Stimulated activated CD8-positive, alpha-beta memory T cell treated with anti-CD3 and anti-CD28 coated beads, Interleukin-15, amount 100 ng/mL, for 4 hours (primary cell): ENCODE results near the gene CDH6.

Experiments used
- DNase-seq, 2 donors: peaks; one replicate each; pipeline ENCODE4 v3.0.0-alpha.2; 2020; ENCODE audit warnings: low read depth in 2 of 2

The CDH6 gene

GRCh38 chr5:31193591-31194467 lies at the start of gene CDH6:
Gene CDH6 (plus strand): TSS chr5:31193686. CDS start chr5:31267474, 73,788 bp downstream.
- no peak for DNase-seq

- no peak for DNase-seq
These were observed 49.1 kb upstream of the CDH6 start for GRCh38 chr5:31144364-31144763.

- DNase-seq: no peak
These were observed 44.5 kb upstream of the CDH6 start for GRCh38 chr5:31148959-31149475.

GRCh38 chr5:31153521-31153920 lies 40.0 kb upstream of the CDH6 start:
- no peak for DNase-seq

- DNase-seq: no peak
These were observed 36.8 kb upstream of the CDH6 start for GRCh38 chr5:31156631-31157160.

- DNase-seq: no peak
These were observed 35.8 kb upstream of the CDH6 start for GRCh38 chr5:31157720-31158119.

GRCh38 chr5:31158686-31159085 lies 34.8 kb upstream of the CDH6 start:
- no peak for DNase-seq

GRCh38 chr5:31161781-31162181 lies 31.7 kb upstream of the CDH6 start:
- DNase-seq: no peak

- DNase-seq: no peak
These were observed 27.8 kb upstream of the CDH6 start for GRCh38 chr5:31165729-31166128.

- no peak for DNase-seq
These were observed 24.1 kb upstream of the CDH6 start for GRCh38 chr5:31169379-31169778.

GRCh38 chr5:31172881-31173280 lies 20.6 kb upstream of the CDH6 start:
- DNase-seq: no peak

- no peak for DNase-seq
These were observed 19.9 kb upstream of the CDH6 start for GRCh38 chr5:31173614-31174013.

GRCh38 chr5:31181376-31181987 lies 12.0 kb upstream of the CDH6 start:
- DNase-seq: no peak

- DNase-seq: no peak
These were observed 11.3 kb upstream of the CDH6 start for GRCh38 chr5:31182136-31182535.

- no peak for DNase-seq
These were observed 7.5 kb upstream of the CDH6 start for GRCh38 chr5:31185951-31186350.

- no peak for DNase-seq
These were observed 6.7 kb upstream of the CDH6 start for GRCh38 chr5:31186672-31187267.

GRCh38 chr5:31187591-31187990 lies 5.9 kb upstream of the CDH6 start:
- no peak for DNase-seq

- DNase-seq: no peak
These were observed 1.0 kb upstream of the CDH6 start for GRCh38 chr5:31192442-31192841.

GRCh38 chr5:31193116-31193515 lies 370 bp upstream of the CDH6 start:
- DNase-seq: no peak

GRCh38 chr5:31194468-31194813 lies 955 bp downstream of the CDH6 start:
- no peak for DNase-seq

- no peak for DNase-seq
These were observed 1.5 kb downstream of the CDH6 start for GRCh38 chr5:31194892-31195555.

- no peak for DNase-seq
These were observed 2.8 kb downstream of the CDH6 start for GRCh38 chr5:31196309-31196708.
